ENCODE measurements around the gene PCAT6.
"Not testable (repeated sequence)": the region's sequence is repeated elsewhere in the genome, so short reads cannot be mapped to it uniquely, and the experiment has no call there.

The PCAT6 gene

GRCh38 chr1:202807926-202808757, 2.6 kb upstream of the PCAT6 start, which contains the start of gene KDM5B:
TSS of gene KDM5B (minus strand) at chr1:202808421. CDS start at chr1:202808305, 116 bp downstream.
- DNase-seq, result peak in 1 of 2 experiments; percentile 50

GRCh38 chr1:202809597-202810159, 1.1 kb upstream of the PCAT6 start:
- DNase-seq, result no peak

- no peak for DNase-seq
Observed at GRCh38 chr1:202810193-202810614, 550 bp upstream of the PCAT6 start.

- DNase-seq, result no peak
Observed at GRCh38 chr1:202811296-202812175, 782 bp downstream of the PCAT6 start.

GRCh38 chr1:202812176-202813026, 1.6 kb downstream of the PCAT6 start:
- no peak for DNase-seq

- no peak for DNase-seq
Observed at GRCh38 chr1:202815120-202815519, 4.4 kb downstream of the PCAT6 start.

GRCh38 chr1:202818819-202819218, 8.1 kb downstream of the PCAT6 start:
- DNase-seq, result no peak

GRCh38 chr1:202821467-202821866, 10.7 kb downstream of the PCAT6 start:
- DNase-seq, result no peak

GRCh38 chr1:202825748-202826147, 15.0 kb downstream of the PCAT6 start:
- no peak for DNase-seq

GRCh38 chr1:202829223-202829622, 18.5 kb downstream of the PCAT6 start:
- not testable (repeated sequence) for DNase-seq

- DNase-seq, result no peak
Observed at GRCh38 chr1:202831906-202832305, 21.2 kb downstream of the PCAT6 start.

GRCh38 chr1:202834771-202835547, 24.2 kb downstream of the PCAT6 start:
- DNase-seq, result no peak

GRCh38 chr1:202835548-202836072, 24.9 kb downstream of the PCAT6 start:
- DNase-seq, result no peak

GRCh38 chr1:202836623-202837403, 26.1 kb downstream of the PCAT6 start:
- no peak for DNase-seq

GRCh38 chr1:202837746-202838262, 27.1 kb downstream of the PCAT6 start:
- DNase-seq, result no peak

GRCh38 chr1:202843081-202843480, 32.3 kb downstream of the PCAT6 start:
- no peak for DNase-seq

GRCh38 chr1:202844259-202844658, 33.5 kb downstream of the PCAT6 start:
- no peak for DNase-seq

GRCh38 chr1:202844935-202845334, 34.2 kb downstream of the PCAT6 start:
- DNase-seq, result no peak

GRCh38 chr1:202848191-202848542, 37.4 kb downstream of the PCAT6 start:
- no peak for DNase-seq

All from SHP77 (cell line).